ENCODE results near the gene KRT32. TPM values are rescaled to one million over a fixed set of nuclear protein-coding genes. Genes with fewer than 3 reads are reported as not detected.

Gene KRT32
- total and polyA plus RNA-seq, 2 donors (not counting 1 experiment from before 2014, with no cell fraction given), result not detected

- Histone ChIP-seq H3K4me2 (replicated peaks; ENCODE audit: low read depth, low read length, poor library complexity, severe bottlenecking) (no peak overlapping the region), H3K4me1 (ENCODE audit: control insufficient read depth in 2 of 2, insufficient read depth in 2 of 2, low read length in 2 of 2) (peaks cover 0 to 3% of the 10 kb centered on the region in 2 donors), H3K9me3 (ENCODE audit: control extremely low read depth in 1 of 3, control insufficient read depth in 2 of 3, insufficient read depth in 1 of 3, low read length in 2 of 3) (no peaks in the 10 kb centered on the region), H3K27ac (ENCODE audit: low read length in 2 of 2) (no peak overlapping the region), H3K79me2 (ENCODE audit: control insufficient read depth, insufficient read depth, low read length) (no peaks in the 10 kb centered on the region), H2AFZ (ENCODE audit: insufficient read depth, low read depth, low read length, poor library complexity, severe bottlenecking) (no peak overlapping the region), H3K4me3 (ENCODE audit: control extremely low read depth in 1 of 5, extremely low read depth in 1 of 5, insufficient read depth in 1 of 5, low read depth in 2 of 5, low read length in 4 of 5) (no peak overlapping the region), H3K36me3 (replicated peaks in 1 of 2; ENCODE audit: control extremely low read depth in 1 of 2, control insufficient read depth in 1 of 2, extremely low read depth in 1 of 2, insufficient read depth in 2 of 2, low read length in 1 of 2) (no peaks in the 10 kb centered on the region), H3K27me3 (replicated peaks in 1 of 4; ENCODE audit: control extremely low read depth in 1 of 4, control insufficient read depth in 3 of 4, insufficient read depth in 4 of 4, low read length in 3 of 4) (no peaks in the 10 kb centered on the region), H3K9ac (ENCODE audit: low read length) (no peak overlapping the region), H4K20me1 (ENCODE audit: control insufficient read depth, insufficient read depth, low read length, poor library complexity, severe bottlenecking) (no peaks in the 10 kb centered on the region)
- Mint-ChIP-seq H3K4me3 (no peak overlapping the region), H3K4me1 (peaks cover 3% of the 10 kb centered on the region), H3K27ac (no peak overlapping the region), H3K27me3 (peaks cover 7% of the 10 kb centered on the region), H3K9me3 (ENCODE audit: insufficient read depth) (no peaks in the 10 kb centered on the region)
- ChIA-PET POLR2A (no interaction called here), CTCF (no interaction called here)
- DNase-seq (no peak), ATAC-seq (ENCODE audit: low read depth) (no peak)
- WGBS (ENCODE audit: insufficient coverage), result 64% methylated on average over 10 of the region's 10 CpGs
- intact Hi-C loops (cut with micrococcal nuclease), result no loop called here
- no peak for TF ChIP-seq EZH2 (IDR thresholded peaks at IDR 0.05; ENCODE audit: borderline replicate concordance, insufficient read depth, low read depth, low read length, poor library complexity, severe bottlenecking)
- TF ChIP-seq, protein P1, sequence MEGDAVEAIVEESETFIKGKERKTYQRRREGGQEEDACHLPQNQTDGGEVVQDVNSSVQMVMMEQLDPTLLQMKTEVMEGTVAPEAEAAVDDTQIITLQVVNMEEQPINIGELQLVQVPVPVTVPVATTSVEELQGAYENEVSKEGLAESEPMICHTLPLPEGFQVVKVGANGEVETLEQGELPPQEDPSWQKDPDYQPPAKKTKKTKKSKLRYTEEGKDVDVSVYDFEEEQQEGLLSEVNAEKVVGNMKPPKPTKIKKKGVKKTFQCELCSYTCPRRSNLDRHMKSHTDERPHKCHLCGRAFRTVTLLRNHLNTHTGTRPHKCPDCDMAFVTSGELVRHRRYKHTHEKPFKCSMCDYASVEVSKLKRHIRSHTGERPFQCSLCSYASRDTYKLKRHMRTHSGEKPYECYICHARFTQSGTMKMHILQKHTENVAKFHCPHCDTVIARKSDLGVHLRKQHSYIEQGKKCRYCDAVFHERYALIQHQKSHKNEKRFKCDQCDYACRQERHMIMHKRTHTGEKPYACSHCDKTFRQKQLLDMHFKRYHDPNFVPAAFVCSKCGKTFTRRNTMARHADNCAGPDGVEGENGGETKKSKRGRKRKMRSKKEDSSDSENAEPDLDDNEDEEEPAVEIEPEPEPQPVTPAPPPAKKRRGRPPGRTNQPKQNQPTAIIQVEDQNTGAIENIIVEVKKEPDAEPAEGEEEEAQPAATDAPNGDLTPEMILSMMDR (IDR thresholded peaks at IDR 0.05), result no peak
Measured at GRCh38 chr17:41507315-41507880, 40.2 kb upstream of the KRT32 start.

- H3K4me3 ChIP-seq (ENCODE audit: control extremely low read depth in 1 of 5, extremely low read depth in 1 of 5, insufficient read depth in 1 of 5, low read depth in 2 of 5, low read length in 4 of 5), result no peak overlapping the region
- DNase-seq, result no peak
- Mint-ChIP-seq H3K4me1 (peaks cover 3% of the 10 kb centered on the region), H3K4me3 (no peak overlapping the region), H3K27ac (no peak overlapping the region), H3K9me3 (ENCODE audit: insufficient read depth) (no peaks in the 10 kb centered on the region), H3K27me3 (peaks cover 4% of the 10 kb centered on the region)
- peaks cover 0 to 3% of the 10 kb centered on the region in 2 donors for H3K4me1 ChIP-seq (ENCODE audit: control insufficient read depth in 2 of 2, insufficient read depth in 2 of 2, low read length in 2 of 2)
- H3K9me3 ChIP-seq (ENCODE audit: control extremely low read depth in 1 of 3, control insufficient read depth in 2 of 3, insufficient read depth in 1 of 3, low read length in 2 of 3), result no peaks in the 10 kb centered on the region
- intact Hi-C loops (cut with micrococcal nuclease), result no loop called here
- ChIA-PET CTCF (interaction anchor here (1.2 kb wide), 1 partner anchor 43 kb away, joined by 4 read pairs; no protein-coding TSS in a partner anchor), POLR2A (no interaction called here)
- no peak for TF ChIP-seq EZH2 (IDR thresholded peaks at IDR 0.05; ENCODE audit: borderline replicate concordance, insufficient read depth, low read depth, low read length, poor library complexity, severe bottlenecking)
- TF ChIP-seq, protein P1 (IDR thresholded peaks at IDR 0.05), result no peak
- 76% methylated on average over 9 of the region's 14 CpGs for WGBS (ENCODE audit: insufficient coverage)
- no peaks in the 10 kb centered on the region for H3K27me3 ChIP-seq (replicated peaks in 1 of 4; ENCODE audit: control extremely low read depth in 1 of 4, control insufficient read depth in 3 of 4, insufficient read depth in 4 of 4, low read length in 3 of 4)
- no peak for ATAC-seq (ENCODE audit: low read depth)
- H4K20me1 ChIP-seq (ENCODE audit: control insufficient read depth, insufficient read depth, low read length, poor library complexity, severe bottlenecking), result no peaks in the 10 kb centered on the region
- no peak overlapping the region for H3K9ac ChIP-seq (ENCODE audit: low read length)
- no peak overlapping the region for H2AFZ ChIP-seq (ENCODE audit: insufficient read depth, low read depth, low read length, poor library complexity, severe bottlenecking)
- no peak overlapping the region for H3K27ac ChIP-seq (ENCODE audit: low read length in 2 of 2)
- H3K36me3 ChIP-seq (replicated peaks in 1 of 2; ENCODE audit: control extremely low read depth in 1 of 2, control insufficient read depth in 1 of 2, extremely low read depth in 1 of 2, insufficient read depth in 2 of 2, low read length in 1 of 2), result no peaks in the 10 kb centered on the region
- no peak overlapping the region for H3K4me2 ChIP-seq (replicated peaks; ENCODE audit: low read depth, low read length, poor library complexity, severe bottlenecking)
- no peaks in the 10 kb centered on the region for H3K79me2 ChIP-seq (ENCODE audit: control insufficient read depth, insufficient read depth, low read length)
Measured at GRCh38 chr17:41505809-41506767, 38.9 kb upstream of the KRT32 start.

Data from B cell (primary cell).